HG03575 (cell line): ENCODE data around the gene EML6.

Experiments used
- ATAC-seq: cut with Tn5 transposase; IDR thresholded peaks from one replicate; pipeline ENCODE4 v1.9.1; 2021; ENCODE audit not compliant: unreplicated experiment, insufficient number of reproducible peaks, low FRiP score; ENCODE audit errors: extremely low read depth

Gene EML6

DNA sequence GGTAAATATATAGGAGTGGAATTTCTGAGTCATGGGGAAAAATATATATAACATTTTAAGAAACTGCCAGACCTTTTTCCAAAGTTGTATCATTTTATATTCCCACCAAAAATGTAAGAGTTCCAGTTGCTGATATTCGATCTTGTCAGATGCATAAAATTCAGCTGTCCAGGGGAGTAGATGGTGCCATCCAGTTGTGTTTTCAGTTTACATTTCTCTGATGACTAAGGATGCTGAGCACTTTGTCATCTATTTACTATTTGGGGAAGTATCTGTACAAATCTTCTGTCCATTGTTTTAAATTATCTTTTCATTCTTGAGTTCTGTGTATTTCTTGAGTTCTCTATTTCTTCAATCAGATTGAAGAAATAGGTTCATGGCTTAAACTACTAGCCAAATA, 200.7 kb downstream of the EML6 start:
- ATAC-seq, result no peak

- ATAC-seq, result no peak
Measured at GRCh38 chr2:54925022-54925421, 201.6 kb downstream of the EML6 start.

DNA sequence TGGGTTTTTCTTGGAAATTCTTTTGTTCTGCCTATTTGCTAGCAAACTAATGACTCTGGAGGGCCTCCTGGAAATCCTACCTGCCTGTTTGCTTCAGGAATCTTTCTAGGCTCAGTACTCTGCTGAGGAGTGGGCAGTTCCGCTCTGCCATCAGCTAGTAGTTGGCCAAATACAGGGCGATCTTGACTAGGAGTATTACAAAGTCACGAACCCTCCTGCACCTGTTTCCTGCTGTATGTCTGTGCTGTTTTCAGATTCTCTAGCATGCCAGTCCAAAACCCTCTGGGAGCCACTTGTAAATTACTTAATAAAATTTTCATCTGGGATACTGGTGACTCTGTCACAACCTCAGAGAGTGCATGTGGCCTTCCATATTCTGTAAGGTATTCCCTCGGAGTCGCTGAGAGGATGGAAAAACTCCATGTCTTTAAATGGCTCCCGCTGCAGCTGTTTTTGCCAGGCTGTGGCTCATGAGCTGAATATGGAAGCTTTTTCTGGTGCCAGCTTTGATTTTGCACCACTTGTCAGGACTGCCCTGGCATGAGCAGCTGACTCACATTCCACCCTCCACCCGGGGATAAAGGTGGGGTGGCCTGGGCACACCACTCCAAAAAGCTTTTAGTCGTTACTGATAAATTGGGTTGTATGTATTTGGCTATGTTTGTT, 203.8 kb downstream of the EML6 start:
- no peak for ATAC-seq

GRCh38 chr2:54927751-54928615, 204.5 kb downstream of the EML6 start:
- no peak for ATAC-seq

DNA sequence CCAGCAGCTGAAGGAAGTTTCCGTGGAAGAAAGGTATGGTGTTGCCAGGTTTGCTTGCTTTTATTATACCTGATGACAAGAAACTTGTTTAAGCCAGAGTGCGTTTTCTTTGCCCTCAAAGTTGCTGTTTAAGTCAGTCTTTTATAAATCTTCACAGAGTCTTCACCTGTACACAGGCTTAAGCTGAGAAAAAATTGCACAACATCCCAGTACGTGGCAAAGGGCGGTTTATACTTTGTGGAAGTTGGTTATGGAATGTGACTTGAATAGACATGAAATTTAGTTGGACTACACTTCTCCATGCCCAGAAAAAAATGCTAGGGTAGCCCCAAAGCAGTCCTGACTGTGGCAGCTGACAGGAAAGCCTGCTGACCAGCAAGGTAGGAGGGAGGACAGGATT, 205.3 kb downstream of the EML6 start:
- ATAC-seq, result no peak

DNA sequence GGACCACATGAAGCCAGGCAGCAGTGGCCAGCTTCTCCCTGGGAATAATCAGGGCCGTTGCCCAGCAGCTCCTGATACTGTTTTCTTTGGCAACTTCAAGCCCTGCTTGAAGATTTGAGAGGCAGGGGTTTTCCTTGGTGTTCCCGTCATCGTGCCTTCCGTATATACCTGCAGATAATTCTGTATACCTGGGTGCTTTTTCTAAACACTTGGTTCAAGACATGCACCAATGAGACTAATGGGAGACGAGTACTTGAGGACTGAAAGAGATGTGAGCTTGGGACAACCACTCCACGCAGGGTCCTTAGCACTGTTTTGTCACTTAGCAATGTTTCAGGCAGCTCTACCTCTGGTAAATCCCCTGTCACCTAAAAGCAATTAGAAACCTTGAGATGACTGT, 208.0 kb downstream of the EML6 start:
- no peak for ATAC-seq

DNA sequence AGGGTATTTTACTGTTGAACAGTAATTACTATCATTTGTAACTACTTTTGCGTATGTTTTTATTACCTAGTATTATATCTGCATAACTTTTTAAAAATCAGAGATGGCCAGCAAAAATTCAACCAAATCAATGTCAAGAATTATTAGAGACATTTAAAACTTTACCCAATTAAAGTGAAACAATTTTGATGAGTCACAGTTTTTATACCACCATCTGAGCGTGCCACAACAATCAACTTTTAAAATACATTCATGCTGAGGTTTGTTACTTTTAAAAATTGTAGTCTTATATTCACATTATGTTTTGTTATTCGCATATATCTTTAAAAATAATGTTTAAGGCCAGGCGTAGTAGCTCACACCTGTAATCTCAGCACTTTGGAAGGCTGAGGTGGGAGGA, 211.9 kb downstream of the EML6 start:
- ATAC-seq, result no peak

GRCh38 chr2:54936766-54937165, 213.3 kb downstream of the EML6 start:
- no peak for ATAC-seq

- ATAC-seq, result no peak
Measured at GRCh38 chr2:54939446-54940118, 216.1 kb downstream of the EML6 start.

DNA sequence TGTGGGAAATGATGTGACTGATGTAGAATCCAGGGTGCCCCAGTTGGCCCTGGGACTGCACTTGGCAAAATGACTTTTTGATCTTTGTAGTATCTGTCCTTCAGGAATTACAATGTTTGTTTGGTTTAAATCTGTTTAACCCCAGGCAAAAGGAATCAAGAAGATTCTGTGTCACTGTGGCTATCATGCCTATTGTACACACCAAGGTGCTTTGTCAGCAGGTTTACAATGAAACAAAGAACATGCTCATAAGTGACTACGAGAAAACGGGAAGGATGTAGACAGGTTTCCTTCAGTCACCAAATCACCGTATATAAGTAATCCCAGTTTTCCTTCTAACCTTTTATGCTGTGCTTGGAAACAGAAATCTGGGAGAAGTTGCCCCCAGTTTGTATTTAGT, 217.3 kb downstream of the EML6 start:
- ATAC-seq, result no peak

DNA sequence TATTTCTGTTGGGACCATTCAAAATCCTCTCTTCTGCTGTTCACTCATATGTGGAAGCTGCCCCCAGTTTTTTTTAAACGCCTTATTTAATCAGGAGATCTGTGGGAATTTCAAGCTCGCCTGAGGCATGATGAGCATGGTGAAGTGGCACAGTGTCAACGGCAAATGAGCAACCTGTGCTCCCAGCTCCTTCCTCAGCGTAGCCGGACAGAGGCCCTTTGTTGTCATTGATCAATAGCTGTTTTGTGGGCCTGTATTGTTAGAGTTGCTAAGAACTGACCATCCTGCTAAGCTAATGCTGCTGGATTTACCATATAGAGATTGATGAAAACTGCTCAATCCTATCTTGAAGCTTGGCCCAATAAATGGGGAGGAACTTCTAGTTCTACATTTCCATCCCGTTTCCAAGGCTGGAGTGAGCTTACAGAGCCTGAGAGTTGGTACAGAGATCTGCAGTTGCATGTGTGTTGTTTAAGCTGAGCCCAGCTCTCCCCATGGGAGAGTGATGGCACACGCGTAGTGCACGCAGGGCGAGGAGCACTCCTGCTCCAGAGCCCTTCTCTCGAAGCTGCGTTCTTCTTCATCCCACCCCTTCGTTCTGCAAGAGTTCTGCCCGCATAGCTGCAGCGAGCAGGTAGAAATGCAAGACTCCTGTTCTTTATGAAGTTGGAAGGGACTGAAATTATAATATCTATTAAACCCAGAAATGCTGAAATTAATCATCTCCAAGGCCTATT, 218.0 kb downstream of the EML6 start:
- no peak for ATAC-seq

GRCh38 chr2:54942373-54942772, 218.9 kb downstream of the EML6 start:
- no peak for ATAC-seq

- no peak for ATAC-seq
Measured at GRCh38 chr2:54944724-54945326, 221.4 kb downstream of the EML6 start.

DNA sequence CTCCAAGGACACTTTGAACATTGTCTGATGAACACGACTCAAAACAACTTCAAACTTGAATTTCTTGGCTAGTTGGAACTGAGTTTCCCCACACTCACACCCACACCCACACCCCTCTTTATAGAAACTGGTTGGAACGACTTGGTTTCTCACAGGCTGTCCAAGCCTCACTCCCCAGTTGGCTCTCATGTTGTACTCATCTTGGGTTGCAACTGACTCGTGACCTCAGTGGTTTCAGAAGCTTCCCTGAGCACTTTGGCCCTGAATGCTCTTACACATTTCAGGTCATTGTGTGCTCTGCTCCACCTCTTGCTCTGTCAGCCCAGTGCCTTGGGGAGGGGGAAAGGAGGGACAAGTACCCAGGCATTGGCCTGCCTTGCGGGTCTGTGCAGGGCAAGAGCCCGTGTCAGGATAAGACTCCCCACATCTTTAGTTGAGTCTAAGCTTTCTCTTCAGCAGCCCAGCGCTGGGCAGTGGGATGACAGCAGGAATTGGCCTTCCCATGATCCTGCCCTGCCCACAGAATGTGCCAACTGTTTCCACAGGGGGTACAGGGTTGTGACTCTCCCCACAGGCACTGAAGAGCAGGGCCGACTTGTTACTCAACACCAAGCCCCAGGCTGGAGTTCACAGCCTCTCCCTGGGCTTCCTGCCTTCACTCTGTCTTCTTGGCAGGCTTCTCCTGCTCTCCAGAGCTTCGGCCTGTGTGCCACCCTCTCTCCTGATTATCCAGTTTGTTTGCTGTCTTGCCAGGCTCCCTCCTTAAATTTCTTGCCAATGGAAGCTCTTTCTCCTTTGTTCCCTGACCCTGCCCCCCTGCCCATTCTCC, 222.1 kb downstream of the EML6 start:
- peak; percentile 74 for ATAC-seq

DNA sequence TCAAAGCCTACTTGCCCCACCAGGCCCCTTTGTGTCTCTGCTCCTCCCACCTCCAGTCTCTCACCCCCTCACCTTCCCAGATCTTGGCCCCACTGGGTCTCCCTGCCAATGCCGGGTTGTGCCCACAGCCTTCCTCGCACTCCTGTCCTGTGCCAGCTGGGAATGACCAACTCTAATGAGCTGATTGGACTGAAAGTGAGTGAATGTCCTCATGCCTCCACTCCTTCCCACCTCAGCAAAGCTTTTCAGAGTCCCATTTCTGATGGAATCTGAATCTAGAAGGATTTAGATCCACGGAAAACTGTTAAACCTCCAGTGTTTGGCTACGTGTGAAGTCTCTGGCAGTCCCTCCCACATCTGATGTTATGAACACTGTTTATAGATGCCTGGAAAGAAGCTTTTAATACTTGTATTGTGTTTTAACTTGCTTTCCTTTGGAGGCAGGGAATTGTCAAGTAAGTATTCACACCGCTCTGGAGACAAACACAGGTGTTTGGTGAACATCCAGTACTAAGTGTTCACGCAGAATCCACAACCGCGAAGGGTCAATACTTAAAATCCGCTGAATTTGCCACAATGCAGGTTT, 222.9 kb downstream of the EML6 start:
- no peak for ATAC-seq

DNA sequence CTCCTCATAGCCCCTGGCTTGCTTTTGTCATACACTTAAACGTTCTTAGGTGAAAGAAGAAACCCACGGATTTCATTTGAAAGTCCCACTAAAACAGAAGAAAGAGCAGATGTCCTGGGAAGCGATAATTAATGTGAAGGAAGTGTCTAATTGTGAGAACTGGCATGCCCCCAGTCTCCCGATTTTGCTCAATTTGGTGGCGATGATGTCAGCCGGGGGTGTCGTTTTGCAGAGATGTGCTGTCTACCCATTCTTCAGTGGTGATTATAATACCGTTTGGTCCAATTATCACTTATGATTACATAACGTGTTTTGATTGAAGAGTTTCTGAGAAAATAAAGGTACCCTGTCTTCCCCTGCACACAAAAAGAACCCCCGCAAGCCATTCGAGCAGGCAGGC, 223.7 kb downstream of the EML6 start:
- no peak for ATAC-seq

- no peak for ATAC-seq
Measured at GRCh38 chr2:54947646-54948045, 224.2 kb downstream of the EML6 start.

DNA sequence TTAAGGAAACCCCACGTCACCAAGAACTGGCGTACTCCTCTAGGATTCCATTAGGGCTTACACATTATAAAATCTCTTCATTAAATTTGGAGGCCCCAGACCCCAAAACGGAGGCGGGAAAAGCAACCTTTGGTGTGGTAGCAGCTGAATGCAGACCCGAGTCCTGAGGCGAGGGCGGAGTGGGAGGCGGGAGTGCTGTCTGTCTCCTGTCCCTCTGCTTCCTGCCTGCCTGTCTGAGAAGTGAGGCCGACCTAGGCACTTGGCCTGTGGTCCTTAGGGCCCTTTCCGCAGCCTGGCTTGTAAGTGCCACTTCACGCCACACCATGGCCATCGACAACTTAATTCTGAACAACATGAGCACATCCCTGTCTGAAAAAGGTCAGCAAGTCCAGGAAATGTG, 224.7 kb downstream of the EML6 start:
- no peak for ATAC-seq
